ENCODE measurements around the gene POLDIP3.
"Not testable (repeated sequence)": the region's sequence is repeated elsewhere in the genome, so short reads cannot be mapped to it uniquely, and the experiment has no call there.

DNA sequence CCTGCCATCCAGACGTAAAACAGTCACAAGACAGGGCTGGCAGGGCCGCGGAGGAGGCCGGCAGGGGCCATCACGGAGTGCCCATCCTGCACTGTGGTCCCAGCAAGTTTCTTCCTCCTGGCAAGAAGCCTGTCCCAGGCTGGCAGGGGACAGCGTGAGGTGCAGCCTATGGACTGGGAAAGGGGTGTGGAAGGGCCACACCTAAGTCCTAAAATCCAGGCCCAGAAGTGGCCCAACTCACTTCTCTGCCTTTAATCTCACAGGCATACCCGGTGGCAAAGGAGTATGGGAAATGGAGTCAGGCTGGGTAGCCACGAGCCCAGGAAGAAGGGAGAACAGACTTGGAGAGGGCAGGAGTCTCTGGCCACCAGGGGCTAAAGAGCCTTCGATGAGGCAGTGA lies 44.1 kb downstream of the POLDIP3 start:
- TF ChIP-seq CTCF (IDR thresholded peaks at IDR 0.05; ENCODE audit: poor library complexity); EZH2 (IDR thresholded peaks at IDR 0.05; ENCODE audit: borderline replicate concordance): not testable (repeated sequence)

Data from hepatocyte (in vitro differentiated cells).